NCI-H2227 (cell line): ENCODE measurements around the gene HAGHL.
A peak's percentile ranks its signal among the peaks of the same experiment; 100 is the strongest.
"Not testable (repeated sequence)": the region's sequence is repeated elsewhere in the genome, so short reads cannot be mapped to it uniquely, and the experiment has no call there.

Experiments
- DNase-seq: peaks from one replicate; lab custom pipeline; 2025; ENCODE audit not compliant: unreplicated experiment; lab: John Stamatoyannopoulos, UW

The HAGHL gene

DNA sequence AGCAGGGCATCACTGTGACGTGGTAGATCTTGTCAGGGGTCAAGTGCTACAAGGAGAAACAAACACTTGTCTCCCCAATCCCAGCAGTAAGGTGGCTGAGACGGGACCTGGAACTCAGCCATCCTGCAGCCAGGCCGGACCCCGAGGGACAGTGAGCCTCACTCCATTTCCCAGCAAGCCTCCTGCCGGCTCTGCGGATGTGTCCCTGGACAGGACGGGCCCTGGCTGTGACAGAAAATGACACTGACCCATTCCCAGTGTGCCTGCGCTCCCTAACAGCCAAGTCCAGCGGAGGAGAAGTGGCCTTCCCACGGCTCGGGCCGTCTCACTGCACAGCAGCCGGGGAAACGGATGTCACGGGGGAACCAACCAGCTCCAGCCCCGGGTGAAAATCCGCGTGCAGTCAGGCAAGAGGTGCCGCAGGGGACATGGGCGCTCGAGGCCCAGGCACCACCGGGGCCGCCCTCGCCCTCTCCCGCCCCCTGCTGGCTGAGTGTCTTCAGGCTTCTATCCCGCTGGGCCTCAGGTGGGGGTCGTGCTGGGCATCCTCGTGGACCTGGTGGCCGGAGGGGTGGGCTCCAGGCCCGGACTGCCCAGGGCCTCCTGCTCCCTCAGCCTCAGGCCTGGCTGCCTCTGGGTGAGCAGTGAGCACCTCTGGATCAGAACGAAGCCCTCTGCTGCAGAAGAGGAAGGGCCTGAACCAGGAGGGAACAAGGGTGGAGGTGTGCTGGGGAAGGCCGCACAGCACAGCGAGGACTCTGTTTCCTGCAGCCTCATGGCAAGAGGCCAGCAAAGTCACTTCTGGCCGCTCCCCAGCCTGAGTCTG, 6.7 kb downstream of the HAGHL start:
- DNase-seq: no peak

DNA sequence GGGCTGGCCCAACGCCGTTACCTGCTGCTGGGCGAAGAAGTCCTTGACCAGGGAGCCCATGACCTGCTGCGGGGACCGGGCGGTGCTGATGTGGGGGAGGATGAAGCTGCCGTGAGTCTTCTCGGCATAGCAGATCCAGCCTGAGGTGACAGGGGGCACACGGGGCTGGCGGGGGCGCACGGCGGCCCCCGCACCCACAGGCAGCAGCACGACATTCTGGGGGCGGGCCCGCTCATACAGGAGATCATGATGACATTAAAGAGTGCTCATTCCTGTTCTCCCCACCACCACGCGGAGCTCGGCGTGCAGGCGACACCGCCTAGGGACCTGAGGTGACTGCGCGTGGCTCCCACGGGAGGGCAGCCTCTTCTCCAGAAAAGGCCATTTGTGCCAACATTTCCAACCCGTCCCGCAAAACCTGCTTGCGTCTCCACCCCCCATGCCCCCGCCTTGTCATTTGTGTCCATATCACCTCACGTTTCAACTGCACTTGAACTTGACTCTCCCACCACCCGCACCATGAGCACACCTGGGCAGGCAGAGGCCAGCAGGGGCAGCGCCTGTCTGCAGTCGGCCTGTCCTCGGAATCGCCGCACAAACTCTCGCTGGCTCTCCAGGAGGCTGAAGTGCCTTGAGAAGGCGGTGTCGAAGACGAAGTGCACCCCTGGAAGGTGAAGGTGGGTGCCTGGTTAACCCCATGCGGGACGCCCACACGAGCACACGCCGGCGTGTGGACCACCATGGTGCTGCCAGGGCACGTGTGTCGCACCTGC, 7.5 kb downstream of the HAGHL start:
- no peak for DNase-seq

DNA sequence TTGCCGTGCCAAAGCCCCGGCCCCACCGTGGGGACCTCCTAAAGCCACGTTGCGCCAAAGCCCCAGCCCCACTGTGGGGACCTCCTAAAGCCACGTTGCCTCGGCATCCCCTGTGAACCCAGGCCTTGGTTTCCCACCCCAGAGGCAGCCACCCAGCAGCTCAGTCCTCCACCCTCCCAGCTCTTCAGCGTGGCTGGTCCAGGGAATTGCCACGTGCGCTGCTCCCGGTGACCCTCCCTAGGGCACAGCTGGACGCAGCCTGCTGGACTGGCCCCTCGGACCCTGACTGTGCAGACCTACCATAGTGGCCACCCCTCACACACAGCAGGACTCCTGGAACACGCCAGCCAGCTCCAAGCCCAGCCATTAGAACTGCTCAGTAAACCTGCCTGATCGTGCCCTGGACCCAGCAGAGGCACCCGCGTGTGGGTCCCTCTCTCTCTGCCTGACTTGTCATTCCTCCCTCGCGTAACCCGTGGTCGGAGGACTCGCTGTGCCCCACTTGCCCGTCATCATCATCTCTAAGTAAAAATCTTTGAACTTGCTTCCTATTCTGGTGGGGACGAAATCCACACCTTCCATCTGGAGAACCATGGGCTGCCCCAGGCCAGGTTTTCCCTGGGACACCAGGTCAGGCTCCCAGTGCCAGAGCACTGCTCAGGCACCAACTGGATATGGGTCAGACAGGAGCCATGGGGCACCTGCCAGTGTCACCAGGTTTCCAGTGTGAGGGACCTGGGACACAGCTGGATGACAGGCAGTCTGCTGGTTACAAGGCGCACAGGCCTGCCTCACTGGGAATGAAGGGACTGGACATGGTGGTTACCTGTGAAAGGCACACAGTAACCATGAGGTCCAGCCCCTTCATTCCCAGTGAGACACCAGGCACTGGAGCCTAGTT, 8.3 kb downstream of the HAGHL start:
- no peak for DNase-seq

DNA sequence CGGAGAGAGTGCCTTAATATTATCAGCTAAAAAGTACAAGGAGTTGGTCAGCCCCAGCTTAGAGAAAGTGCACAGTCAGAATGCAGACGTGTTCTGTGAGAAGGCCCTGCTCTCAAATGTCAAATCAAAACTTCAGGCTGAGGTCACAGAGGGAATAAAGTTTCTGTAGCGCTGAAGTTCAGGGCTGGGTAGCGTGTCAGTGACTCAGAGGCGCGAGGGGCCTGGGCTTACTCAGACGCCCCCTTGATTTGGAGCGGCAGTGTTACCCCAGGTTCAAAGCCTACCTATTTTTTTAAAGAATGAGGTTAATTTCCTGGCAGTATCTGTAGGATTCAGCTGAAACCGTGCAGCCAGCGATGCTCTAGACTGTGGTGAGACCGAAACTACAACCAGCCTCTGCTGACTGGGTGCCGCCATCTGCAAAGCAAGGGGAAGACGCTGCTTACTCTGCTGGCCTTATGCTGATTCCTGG, 9.1 kb downstream of the HAGHL start:
- no peak for DNase-seq

DNA sequence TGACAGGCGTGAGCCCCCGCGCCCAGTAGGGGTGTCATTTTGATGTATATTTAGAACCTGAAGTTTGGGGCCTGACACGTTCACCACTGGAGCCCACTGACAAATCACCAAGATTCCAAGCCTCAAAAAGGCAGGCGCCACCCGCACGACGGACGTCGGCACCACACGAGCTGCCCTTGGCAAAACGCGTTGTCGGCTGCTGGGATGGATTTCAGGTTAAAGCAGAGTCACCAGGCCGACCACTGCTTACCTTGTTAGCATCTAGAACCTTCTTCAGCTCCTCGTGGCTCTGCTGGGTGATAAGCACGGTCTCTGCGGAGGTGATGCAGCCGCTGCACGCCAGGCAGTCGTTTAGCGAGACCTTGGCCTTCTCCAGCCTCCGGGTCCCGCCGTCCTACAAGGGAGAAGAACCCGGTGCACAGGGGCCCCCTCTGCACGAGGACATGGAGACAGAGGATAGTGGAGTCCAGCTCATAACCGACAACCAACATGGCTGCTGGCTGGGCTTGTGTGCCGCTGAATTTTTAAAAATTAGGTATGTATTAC, 10.1 kb downstream of the HAGHL start:
- DNase-seq: no peak

DNA sequence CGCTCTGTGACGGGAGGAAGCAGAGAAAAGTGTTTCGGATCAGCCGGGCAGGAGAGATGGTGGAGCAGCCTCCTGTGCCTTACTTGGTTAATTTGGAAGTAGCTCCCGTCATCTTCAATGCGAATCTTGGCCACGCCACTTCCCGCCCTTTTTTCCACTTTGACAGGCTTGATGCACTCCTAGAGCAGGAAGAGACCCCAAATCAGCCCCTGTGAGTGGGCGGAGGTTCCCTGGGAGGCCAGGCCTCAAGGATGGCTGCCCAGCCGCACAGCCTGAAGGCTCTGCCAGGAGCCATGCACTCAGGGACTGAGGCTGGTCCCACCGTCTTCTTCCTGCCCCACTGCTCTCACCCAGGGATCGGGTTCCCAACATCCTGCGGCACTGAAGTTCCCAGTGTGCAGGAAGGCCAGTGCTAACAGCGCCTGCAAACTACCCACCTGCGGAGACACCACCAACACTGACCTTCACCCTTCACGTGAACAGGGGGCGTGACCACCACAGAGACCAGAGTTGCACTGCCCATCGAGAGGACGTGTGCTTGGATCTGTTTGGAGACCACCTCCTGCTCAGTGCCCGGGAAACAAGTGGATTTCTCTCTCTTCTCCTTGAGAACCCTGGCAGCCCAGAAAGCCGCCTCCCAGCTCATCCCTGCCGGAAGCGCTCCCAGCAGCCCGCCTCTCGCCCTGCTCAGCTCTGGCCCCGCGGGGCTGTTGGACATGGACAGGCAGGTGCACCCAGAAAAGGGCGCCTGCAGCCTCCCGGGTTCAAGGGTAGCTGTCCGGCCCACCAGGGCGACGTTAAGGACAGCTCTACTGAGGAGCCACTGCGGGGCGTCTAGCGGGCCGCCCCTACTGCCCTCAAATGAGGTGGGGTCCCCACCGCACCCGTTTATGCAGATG, 12.9 kb downstream of the HAGHL start:
- peak; percentile 36 for DNase-seq

DNA sequence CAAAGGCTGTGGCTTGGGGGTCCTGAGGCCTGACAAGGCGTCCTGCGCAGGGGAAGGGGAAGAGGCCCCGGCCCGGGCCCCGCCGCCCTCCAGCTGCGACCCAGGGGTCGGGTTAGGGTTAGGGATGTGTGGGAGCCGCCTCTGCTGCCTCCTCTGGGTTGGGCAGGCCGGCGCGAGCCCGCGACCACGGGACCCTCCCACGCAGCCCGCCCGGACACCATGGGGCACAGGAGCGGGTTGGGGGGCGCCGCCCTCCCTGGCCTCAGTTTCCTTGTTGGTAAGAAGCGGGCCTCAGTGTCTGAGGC, 13.5 kb downstream of the HAGHL start:
- no peak for DNase-seq

DNA sequence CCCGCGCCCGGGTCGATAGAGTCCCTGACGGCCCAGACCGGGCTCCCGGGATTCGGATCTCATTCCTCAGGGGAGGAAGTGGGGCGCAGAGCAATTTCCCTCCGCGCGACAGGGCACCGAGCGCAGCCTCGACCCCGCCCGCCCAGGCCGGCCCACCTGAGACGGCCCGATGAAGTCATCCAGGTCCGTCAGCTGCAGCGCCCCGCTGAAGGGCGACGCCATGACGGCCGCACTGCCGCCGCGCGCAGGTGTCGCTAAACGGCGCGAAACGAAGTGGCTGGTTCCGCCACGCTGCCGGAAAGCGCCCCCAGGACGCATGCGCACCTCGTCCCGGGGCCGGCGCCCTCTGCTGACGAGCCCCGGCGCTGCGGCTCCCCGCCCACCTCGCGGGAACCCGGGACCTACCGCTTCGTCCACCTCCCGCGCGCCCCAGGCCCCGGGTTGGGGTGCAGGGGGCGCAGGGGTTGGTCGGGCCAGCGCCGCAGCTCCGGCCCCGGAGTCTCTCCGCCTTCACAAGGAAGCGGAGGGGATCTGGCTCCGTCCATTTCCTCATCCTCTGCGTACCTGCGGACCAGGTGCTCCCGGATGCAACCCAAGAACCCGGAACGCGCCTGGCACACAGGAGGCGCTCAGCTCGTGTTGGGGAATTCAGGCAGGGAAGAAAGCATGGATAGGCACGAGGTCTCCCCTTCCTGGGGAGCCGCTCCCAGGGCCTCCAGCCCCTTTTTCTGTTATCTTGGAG, 14.0 kb downstream of the HAGHL start, which contains the start of gene CIAO3:
Gene CIAO3 (minus strand): TSS at position 234 of the 742 bp plus-strand sequence. CDS start 12 bp downstream, at position 222.
- DNase-seq: peak; percentile 97

DNA sequence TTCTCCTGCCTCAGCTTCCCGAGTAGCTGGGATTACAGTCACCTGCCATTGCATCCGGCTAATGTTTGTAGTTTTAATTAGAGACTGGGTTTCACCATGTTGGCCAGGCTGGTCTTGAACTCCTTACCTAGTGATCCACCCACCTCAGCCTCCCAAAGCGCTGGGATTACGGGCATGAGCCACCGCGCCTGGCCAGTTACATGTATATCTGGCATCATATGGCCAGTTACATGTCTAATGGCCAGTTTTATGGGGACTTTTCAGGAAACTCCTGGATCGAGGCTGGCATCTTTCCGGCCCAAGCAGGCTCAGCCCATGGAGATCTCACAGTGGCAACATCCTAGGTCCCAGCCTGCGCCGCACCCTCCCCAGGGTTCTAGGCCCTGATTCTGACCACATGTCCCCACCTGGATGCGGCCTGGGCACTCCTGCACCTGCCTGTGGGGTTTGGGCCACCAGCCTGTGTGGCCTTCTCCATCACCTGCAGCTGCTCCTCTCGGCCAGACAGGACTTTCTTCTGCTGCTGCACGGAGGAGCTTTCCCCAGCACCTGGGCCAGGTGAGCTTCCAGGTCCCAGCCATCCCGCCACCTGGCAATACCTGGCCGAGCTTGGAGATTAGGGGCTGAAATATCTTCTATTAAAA, 15.2 kb downstream of the HAGHL start:
- no peak for DNase-seq

DNA sequence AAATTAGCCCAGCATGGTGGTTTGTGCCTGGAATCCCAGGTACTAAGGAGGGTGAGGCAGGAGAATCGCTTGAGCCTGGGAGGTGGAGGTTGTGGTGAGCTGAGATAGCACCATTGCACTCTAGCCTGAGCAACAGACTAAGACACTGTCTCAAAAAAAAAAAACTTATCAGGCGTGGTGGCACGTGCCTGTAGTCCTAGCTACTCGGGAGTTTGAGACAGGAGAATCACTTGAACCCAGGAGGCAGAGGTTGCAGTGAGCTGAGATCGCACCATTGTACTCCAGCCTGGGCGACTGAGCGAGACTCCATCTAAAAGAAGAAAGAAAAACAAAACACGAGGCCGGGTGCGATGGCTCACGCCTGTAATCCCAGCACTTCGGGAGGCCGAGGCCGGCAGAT, 16.0 kb downstream of the HAGHL start:
- not testable (repeated sequence) for DNase-seq

DNA sequence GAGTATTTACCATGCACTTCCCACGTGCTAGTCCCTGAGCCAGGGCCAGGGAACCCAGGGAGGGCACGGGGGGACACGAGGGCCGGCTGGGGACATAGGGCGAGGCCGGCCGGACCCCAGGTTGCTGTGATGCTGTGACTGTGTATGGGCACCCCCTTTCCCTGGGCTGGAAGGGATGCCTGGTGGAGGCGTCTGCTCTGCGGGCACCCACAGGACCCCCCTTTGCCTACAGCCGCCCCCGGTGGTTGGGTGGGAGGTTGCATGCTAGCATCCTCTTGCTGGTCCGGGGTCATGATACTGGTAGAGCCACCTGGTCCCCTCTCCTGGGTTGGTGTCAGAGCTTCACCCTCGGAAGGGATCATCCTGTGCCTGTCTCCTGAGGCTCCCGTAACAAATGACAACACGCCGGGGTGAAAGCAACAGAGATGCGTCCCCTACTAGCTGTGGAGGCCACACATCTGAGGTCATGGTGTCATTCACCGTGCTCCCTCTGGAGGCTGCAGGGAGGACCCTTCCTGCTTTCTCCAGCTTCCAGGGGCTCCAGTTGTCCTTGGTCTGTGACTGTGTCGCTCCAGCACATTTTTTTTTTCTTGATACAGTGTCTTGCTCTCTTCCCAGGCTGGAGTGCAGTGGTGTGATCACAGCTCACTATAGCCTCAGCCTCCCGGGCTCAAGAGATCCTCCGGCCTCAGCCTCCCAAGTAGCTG, 17.0 kb downstream of the HAGHL start:
- no peak for DNase-seq

DNA sequence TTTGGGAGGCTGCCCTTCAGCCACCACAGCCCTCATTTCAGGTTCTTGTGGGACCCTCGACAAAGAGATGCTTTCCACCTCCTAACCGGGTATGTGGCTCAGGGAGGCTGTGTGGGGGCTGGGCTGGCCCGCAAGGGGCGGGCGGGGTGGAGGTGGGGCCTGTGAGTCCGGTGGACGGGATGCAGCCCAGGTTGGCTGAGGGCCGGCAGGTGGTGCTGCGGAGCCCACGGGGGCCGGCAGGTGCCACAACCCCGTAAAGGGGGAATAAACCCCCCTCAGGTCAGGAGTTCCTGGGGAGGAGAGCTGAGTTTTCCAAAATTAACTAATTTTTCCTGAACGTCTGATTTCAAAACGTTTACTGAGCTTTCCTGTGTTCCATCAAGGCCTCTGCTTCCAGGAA, 18.8 kb downstream of the HAGHL start:
- DNase-seq: peak; percentile 60

DNA sequence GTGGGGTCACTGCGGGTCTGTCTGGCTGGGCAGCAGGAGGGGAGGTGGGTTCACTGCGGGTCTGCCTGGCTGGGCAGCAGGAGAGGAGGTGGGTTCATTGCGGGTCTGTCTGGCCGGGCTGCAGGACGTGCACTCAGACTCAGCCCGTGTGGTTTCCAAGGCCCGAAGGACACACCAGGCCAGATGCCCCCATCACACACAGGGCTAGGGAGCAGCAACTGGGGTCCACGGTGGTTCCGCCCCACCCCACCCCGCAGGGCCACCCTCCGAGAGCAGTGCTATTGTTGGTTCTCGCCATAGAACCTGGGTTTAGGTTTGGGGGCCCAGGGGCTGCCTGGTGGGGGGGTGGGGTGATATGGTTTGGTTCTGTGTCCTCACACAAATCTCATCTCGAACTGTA, 19.7 kb downstream of the HAGHL start:
- no peak for DNase-seq

DNA sequence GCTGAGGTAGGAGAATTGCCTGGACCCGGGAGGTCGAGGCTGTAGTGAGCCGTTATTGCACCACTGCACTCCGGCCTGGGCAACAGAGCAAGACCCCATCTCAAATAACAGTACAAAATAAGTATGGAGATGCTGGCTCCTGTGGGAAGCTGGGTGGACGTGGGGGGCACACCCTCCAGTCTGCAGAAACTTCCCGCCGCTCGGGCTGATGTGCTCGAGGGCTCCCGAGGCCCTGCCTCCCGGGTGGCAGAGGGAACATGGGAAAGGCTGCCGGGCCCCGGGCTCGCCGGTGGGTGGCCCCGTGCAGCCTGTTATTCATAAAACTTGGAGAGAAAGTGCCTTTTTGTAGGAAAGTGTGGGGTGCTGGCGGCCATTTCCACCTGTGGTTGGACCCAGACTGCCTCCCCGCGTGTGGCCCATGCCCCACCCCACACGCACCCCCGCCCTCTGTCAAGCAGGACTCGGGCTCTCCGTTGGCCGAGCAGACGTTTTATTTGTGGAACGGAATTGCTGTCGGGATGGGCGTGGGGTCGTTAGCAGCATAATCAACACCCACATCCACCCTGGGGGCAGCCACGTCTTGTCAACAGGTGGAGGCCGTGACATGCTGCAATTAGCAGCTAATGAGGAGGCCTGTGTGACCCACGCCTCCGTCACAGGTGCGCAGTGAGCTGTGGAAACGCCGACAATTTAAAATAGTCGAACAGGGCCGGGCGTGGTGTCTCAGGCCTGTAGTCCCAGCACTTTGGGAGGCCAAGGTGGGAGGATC, 21.3 kb downstream of the HAGHL start:
- DNase-seq: no peak

DNA sequence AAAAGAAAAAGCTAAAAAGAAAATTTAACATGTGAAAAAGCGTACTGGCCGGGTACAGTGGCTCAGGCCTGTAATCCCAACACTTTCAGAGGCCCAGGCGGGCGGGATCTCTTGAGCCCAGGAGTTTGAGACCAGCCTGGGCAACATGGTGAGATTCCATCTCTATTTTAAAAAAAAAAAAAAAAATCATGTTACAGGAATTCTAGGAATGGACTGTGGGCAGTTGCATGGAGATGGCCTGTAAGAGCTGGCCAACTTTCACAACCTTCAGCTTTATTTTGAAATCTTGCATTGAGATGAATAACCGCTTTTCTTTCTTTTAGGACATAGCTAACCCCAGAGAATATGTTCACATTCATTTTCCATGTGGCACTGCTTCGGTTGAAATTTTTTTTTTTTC, 22.1 kb downstream of the HAGHL start:
- DNase-seq: no peak

DNA sequence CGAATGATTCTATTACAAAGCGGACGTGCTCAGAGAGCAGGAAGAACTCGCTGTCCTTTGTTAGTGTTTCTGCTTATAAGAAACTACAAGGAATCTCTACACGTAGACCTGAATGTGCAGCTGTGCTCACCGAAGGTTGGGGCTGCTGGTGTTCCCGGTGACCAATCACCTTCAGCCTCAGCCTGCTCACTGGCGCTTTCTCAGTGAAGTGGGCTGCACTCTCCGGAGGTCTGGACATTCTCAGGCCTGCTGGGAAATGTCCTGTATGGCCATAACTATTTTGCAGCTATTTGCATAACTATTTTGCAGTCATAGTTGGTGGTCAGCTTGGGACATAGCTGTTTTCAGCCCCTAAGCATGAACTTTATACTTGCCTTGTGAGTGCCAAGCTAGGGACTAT, 23.6 kb downstream of the HAGHL start:
- DNase-seq: peak; percentile 28
